Measurements from ENCODE around the gene FAM25C.
"Not testable (repeated sequence)": the region's sequence is repeated elsewhere in the genome, so short reads cannot be mapped to it uniquely, and the experiment has no call there.

Gene FAM25C

GRCh38 chr10:47999691-48000090 lies at the start of gene FAM25C:
FAM25C (minus strand) TSS chr10:47999791; CDS start chr10:47999765, 26 bp downstream.
- DNase-seq (ENCODE audit: low read depth): not testable (repeated sequence)

GRCh38 chr10:48044557-48044956 lies 45.0 kb upstream of the FAM25C start:
- not testable (repeated sequence) for DNase-seq (ENCODE audit: low read depth)

GRCh38 chr10:48031390-48031789 lies 31.8 kb upstream of the FAM25C start:
- DNase-seq (ENCODE audit: low read depth): not testable (repeated sequence)

DNA sequence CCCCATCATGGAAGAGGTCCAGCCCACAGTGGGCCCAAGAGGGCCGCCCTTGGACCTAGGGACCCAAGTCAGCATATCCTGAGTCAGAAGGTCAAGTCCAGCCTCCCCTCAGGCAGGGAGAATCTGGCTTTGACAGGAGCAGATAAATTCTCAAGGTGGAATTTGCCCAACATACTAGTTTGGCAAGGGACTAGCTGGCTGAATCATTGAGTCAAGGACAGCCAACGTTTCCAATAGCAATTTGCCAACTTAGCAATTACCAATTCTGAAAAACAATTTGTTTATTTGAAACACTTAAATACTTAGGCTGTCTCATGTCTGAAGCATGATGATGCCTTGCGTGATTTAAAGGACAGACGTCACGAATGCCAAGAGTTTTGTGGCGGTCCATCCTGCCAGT lies 2.7 kb upstream of the FAM25C start:
- not testable (repeated sequence) for DNase-seq (ENCODE audit: low read depth)

- peak; percentile 74 for DNase-seq (ENCODE audit: low read depth)
These were observed 5.5 kb downstream of the FAM25C start for GRCh38 chr10:47994045-47994444.

GRCh38 chr10:47992560-47992959 lies 7.0 kb downstream of the FAM25C start:
- not testable (repeated sequence) for DNase-seq (ENCODE audit: low read depth)

DNA sequence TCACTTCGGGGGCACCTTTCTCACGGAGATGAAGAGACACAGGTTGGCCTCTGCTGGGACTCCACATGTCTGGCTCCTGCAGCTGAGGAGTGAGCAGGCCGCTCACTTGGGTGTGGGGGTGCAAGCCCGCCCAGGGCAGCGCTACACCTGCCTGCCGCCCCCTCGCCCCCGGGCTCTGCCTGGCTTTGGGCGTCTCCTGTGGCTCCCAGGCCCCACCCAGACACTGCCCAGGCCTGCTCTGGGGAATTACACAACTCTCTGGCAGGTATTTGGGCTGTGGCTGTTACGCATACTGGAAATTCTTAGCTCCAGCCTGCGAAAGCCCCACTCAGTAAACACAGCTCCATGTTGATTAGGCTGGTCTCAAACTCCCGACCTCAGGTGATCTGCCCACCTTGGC lies 7.9 kb downstream of the FAM25C start:
- peak; percentile 64 for DNase-seq (ENCODE audit: low read depth)

GRCh38 chr10:47990097-47990496 lies 9.5 kb downstream of the FAM25C start:
- not testable (repeated sequence) for DNase-seq (ENCODE audit: low read depth)

DNA sequence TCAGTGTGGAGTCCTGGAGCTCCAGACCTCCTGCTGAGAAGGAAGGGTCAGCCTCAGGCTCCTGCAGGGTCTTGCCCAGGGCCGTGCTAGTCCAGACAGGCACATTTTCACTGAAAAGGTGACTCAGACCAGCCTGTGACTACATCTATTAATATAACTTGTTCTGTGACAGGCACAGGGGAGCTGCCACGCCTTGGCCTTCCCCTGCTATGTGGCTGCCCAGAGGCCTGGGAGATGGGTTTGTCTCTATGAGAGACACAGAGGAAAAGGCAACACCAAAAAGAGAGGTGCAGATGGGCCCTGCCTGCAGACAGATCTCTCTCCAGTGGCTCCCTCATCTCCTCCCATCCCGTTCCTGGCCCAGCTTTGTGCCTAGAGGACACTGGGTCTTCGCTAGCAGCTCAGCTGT lies 10.0 kb downstream of the FAM25C start:
- DNase-seq (ENCODE audit: low read depth): not testable (repeated sequence)

DNA sequence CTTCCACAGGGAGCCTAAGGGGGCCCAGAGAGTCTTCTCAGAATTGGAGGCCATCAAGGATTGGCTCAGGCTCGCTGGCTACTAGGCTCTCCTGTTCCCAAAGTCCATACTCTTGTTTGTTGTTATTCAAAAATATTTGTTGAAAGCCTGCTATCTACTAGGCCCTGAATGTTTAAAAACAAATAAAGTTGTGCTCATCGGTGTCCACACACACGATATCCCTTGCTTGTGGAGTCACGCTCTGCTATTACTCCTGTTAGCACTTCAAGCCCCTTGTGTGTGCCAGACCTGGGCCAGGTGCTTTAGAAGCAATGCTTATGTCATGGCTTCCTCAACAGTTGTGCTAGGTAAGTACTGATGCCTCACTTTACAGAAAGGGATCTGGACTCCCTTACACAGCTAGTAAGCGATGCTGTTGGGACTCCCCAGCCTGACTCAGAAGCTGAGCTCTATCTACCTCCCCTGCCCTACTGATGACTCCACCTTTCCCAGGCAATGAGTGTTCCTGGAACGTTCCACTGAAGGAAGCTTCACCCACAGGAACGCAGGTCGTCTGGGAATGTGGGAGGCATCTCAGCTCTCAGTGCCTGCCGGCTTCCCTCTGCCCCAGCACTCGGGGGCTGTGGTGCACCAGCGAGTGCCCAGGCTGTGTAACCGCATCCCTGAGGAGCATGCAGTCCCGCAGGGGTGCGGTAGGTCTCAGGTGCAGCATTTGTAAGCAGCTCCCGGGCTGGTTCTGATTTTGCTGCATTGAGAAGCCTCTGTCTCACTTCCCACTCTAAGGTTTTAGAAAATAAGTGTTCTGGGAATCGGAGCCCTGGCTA lies 10.7 kb downstream of the FAM25C start:
- DNase-seq (ENCODE audit: low read depth): peak; percentile 75

DNA sequence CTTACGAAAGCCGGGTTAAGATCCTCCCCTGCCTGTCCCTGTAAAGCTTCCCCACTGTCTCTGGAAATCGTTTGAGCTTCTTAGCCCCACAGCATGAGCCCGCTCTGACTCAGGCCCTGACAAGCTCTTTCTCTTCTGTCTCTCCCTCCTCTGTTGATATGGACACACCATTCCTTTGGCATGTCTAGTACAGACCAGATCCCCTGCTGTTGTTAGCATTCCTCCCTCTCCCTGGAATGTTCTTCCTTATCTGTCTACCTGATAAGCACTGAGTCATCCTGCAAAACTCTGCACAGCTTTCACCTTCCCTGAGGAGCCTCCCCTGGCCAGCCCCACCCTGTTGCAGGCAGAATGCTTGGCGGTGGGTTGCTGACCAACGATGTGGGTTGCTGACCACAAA lies 11.6 kb downstream of the FAM25C start:
- not testable (repeated sequence) for DNase-seq (ENCODE audit: low read depth)

GRCh38 chr10:47986413-47987230 lies 13.0 kb downstream of the FAM25C start:
- DNase-seq (ENCODE audit: low read depth): peak; percentile 1

DNA sequence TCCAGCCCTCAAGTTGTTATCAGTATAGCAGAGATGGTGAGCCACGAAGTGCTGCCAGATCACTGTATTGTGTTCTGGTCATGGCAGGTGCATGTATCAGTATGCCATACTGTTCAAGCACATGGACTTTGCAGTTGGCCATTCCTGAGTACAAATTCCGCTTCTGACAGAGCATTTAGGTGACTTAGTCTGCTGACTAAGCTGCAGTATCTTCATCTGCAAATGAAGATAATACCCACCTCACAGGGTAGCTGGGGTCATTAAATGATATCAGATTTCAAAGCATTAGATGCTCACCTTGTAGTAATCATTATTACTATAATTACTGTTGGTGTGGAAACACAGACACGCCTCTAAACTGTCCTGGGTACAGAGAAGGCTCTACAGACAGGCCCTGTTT lies 24.2 kb downstream of the FAM25C start:
- DNase-seq (ENCODE audit: low read depth): not testable (repeated sequence)

GRCh38 chr10:47973131-47973530 lies 26.5 kb downstream of the FAM25C start:
- not testable (repeated sequence) for DNase-seq (ENCODE audit: low read depth)

DNA sequence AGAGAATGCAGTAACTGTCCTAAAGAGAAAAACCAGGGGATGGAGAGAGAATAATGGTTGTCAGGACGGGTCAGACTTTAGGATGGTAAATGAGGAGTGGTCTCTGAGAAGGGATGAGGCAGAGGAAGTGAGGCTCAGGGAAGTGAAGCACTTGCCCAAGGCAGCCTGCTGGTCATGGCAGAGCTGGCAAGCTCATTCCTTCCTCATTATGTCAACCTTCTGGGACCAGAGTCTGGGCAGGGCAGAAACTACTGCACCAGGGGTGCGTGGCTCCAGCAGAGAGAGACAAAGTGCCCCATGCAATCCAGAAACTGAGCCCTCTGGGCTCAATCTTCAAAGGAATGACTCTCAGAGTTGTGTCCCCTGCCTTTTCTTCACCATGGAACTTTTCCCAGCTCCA lies 27.5 kb downstream of the FAM25C start:
- DNase-seq (ENCODE audit: low read depth): not testable (repeated sequence)

DNA sequence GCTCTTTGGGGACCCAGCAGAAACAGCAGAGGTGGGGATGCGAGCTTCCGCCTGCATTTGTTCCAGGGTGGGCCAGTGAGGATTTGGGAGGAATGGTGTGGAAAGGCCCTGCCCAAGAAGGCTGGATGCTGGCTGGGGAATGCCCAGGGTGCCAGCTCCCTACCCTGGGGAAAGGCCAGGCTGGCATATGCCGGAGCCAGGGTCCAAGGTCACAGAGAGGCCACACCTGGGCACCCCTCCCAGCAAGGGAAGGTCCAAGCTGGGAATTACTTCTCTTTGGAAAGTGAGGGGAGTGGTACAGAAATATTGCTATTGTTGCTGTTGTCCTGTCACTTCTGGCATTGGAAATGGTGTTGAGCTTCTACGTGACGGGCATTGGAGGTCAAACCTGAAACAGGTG lies 28.0 kb downstream of the FAM25C start:
- not testable (repeated sequence) for DNase-seq (ENCODE audit: low read depth)

GRCh38 chr10:47970047-47970446 lies 29.5 kb downstream of the FAM25C start:
- not testable (repeated sequence) for DNase-seq (ENCODE audit: low read depth)

GRCh38 chr10:47968988-47969387 lies 30.6 kb downstream of the FAM25C start:
- not testable (repeated sequence) for DNase-seq (ENCODE audit: low read depth)

DNA sequence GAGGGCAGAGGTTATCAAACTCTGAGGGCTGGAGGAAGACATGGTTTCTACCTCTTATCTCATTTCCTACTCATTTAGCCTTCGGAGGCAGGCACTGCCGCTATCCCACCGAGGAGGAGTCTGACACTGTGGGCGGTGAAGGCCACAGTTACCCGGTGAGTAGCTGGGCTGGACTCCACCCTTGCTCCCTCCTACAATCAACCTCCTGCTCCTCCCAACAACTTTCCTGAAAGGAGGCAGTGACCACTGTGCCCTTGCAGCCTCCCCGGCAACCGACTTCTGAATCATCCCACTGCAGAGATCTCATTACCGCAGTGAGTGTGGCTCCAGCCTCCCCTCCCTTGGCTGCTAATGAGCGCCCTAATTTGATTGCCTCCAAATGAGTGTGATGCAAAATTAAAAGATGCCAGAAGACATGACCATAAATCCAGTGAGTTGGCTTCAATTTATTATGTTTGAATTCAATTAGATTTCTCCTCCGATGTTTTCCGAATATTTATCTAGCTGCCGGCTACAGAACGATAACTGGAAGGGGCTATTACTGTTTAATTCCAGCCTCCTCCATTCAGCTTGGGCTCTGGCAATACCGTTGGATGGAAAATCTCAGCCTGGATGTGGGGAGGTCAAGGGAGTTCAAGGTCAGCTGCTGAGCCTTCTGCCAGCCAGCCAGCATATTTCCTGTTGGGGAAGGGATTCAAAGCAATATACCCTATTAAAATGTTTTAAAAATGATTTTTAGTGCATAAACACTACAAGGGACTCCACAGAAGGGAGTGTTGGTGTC lies 35.1 kb downstream of the FAM25C start:
- DNase-seq (ENCODE audit: low read depth): not testable (repeated sequence)

GRCh38 chr10:47962785-47963184 lies 36.8 kb downstream of the FAM25C start:
- not testable (repeated sequence) for DNase-seq (ENCODE audit: low read depth)

DNA sequence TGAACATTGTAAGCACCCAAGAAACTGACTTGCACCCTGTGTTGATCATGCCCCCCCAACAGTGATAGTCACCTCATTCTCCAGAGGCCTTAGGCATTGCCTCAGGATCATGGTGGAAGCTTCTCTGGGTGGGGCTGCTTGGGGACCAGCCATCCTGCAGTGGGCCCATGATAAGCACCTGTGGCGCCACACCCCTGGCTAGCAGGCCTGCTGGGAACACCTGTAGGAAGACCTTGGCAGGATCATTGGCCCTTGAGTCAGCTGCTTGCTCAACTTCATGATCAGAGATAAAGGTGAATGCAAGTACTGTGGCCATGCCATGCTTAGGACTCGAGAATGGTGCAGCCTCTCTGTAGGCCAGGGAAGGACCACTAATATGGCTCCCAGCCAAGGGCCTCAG lies 38.9 kb downstream of the FAM25C start:
- DNase-seq (ENCODE audit: low read depth): not testable (repeated sequence)

GRCh38 chr10:47959677-47960076 lies 39.9 kb downstream of the FAM25C start:
- not testable (repeated sequence) for DNase-seq (ENCODE audit: low read depth)

Measured in iris pigment epithelial cell (primary cell).